H1 (cell line): ENCODE measurements around the gene TMED8. TPM values are rescaled to one million over a fixed set of nuclear protein-coding genes. Genes with fewer than 3 reads are reported as not detected.

Source experiments
- CTCF ChIA-PET: fragments of 300-600 bp; sonication (Branson Sonifier 250); formaldehyde crosslinking; loops from one replicate; lab custom pipeline; 2021; ENCODE audit not compliant: partially characterized antibody; lab: Charles Lee
- POLR2A ChIA-PET: fragments of 300-600 bp; sonication (Branson Sonifier 250); formaldehyde crosslinking; loops from one replicate; lab custom pipeline; 2021; ENCODE audit warnings: inconsistent platforms; ENCODE audit not compliant: partially characterized antibody; lab: Charles Lee
- DNase-seq, 2 experiments: peaks; one replicate each; pipeline versions ENCODE4 v3.0.0 to v3.0.0-alpha.2; 2010 to 2022; ENCODE audit warnings: low spot score in 2 of 2, low read depth in 1 of 2, mixed read lengths in 1 of 2
- FAIRE-seq: peaks from 2 replicates; lab custom pipeline; 2011; peaks lifted over from hg19 to GRCh38; lab: Jason Lieb, UNC
- H2AFZ ChIP-seq: 2 replicates; pipeline ENCODE4 v1.8.1; 2012; ENCODE audit warnings: low read length, inconsistent platforms
- H2AK5ac ChIP-seq: 2 replicates; pipeline ENCODE4 v1.6.1; 2013; ENCODE audit warnings: low read depth, low read length
- H2BK120ac ChIP-seq: replicated peaks from 2 replicates; pipeline ENCODE3; 2013; ENCODE audit warnings: low read depth, low read length, inconsistent platforms
- H2BK12ac ChIP-seq: 2 replicates; pipeline ENCODE4 v1.6.1; 2013; ENCODE audit warnings: low read depth, low read length
- H2BK15ac ChIP-seq: 2 replicates; pipeline ENCODE4 v1.6.1; 2013; ENCODE audit warnings: low read length
- H2BK20ac ChIP-seq: 2 replicates; pipeline ENCODE4 v1.6.1; 2013; ENCODE audit warnings: low read length
- H2BK5ac ChIP-seq: 2 replicates; pipeline ENCODE4 v1.6.1; 2013; ENCODE audit warnings: low read depth, low read length
- H3K14ac ChIP-seq: 2 replicates; pipeline ENCODE4 v1.6.1; 2013; ENCODE audit warnings: inconsistent platforms; ENCODE audit not compliant: insufficient read length
- H3K18ac ChIP-seq: 2 replicates; pipeline ENCODE4 v1.6.1; 2013; ENCODE audit warnings: low read length; ENCODE audit errors: extremely low read depth
- H3K23ac ChIP-seq: 2 replicates; pipeline ENCODE4 v1.6.1; 2013; ENCODE audit warnings: inconsistent platforms; ENCODE audit not compliant: insufficient read length
- H3K23me2 ChIP-seq: 2 replicates; pipeline ENCODE4 v1.6.1; 2013; ENCODE audit warnings: low read depth, low read length
- H3K27ac ChIP-seq: 2 replicates; pipeline ENCODE4 v1.6.1; 2011; ENCODE audit warnings: low read depth, low read length, inconsistent platforms
- H3K27me3 ChIP-seq, 4 experiments: replicated peaks in 1 of 4; 1 replicate in 1 of 4; 2 replicates in 3 of 4; pipeline versions ENCODE4 v1.6.1 to v1.8.1; 2011 to 2013; ENCODE audit warnings: low read length in 3 of 4, mild to moderate bottlenecking in 3 of 4, inconsistent platforms in 2 of 4, mixed read lengths in 2 of 4, moderate library complexity in 1 of 4; ENCODE audit not compliant: control insufficient read depth in 3 of 4, insufficient read depth in 3 of 4; ENCODE audit errors: extremely low read depth in 1 of 4
- H3K36me3 ChIP-seq, 4 experiments: 2 replicates each; pipeline versions ENCODE4 v1.6.1 to v1.8.1; 2011 to 2013; ENCODE audit warnings: mild to moderate bottlenecking in 4 of 4, low read length in 3 of 4, moderate library complexity in 2 of 4, control low read depth in 1 of 4, inconsistent platforms in 1 of 4; ENCODE audit not compliant: insufficient read depth in 4 of 4, control insufficient read depth in 2 of 4
- H3K4ac ChIP-seq: replicated peaks from 2 replicates; pipeline ENCODE3; 2013; ENCODE audit warnings: low read length, low read depth, mixed read lengths, inconsistent platforms; ENCODE audit not compliant: insufficient read length
- H3K4me1 ChIP-seq, 4 experiments: replicated peaks in 1 of 4; 1 replicate in 1 of 4; 2 replicates in 3 of 4; pipeline versions ENCODE4 v1.6.1 to v1.8.1; 2011 to 2013; ENCODE audit warnings: low read length in 3 of 4, inconsistent platforms in 2 of 4, mixed read lengths in 1 of 4; ENCODE audit not compliant: insufficient read depth in 4 of 4, control insufficient read depth in 3 of 4
- H3K4me2 ChIP-seq, 2 experiments: 2 replicates each; pipeline versions ENCODE4 v1.6.1 to v1.8.1; 2011 to 2013; ENCODE audit warnings: low read depth in 2 of 2, low read length in 2 of 2, control low read depth in 1 of 2, inconsistent platforms in 1 of 2, mild to moderate bottlenecking in 1 of 2; ENCODE audit not compliant: insufficient read depth in 1 of 2
- H3K4me3 ChIP-seq, 4 experiments: fragments of 200-600, 300-600 bp in 1 of 4; sonication (generic), shearing (Covaris generic), sonication (Bioruptor Twin) in 1 of 4; 2 replicates each; pipeline versions ENCODE4 v1.5.1 to v1.8.1; 2011 to 2016; ENCODE audit warnings: low read length in 4 of 4, low read depth in 3 of 4, control low read depth in 2 of 4, inconsistent platforms in 2 of 4, mild to moderate bottlenecking in 2 of 4, mixed read lengths in 1 of 4, moderate library complexity in 1 of 4; ENCODE audit not compliant: insufficient read depth in 2 of 4; ENCODE audit errors: extremely low read depth in 1 of 4
- H3K56ac ChIP-seq: replicated peaks from 2 replicates; pipeline ENCODE3; 2013; ENCODE audit warnings: low read depth, mild to moderate bottlenecking, mixed read lengths, low read length, inconsistent platforms; ENCODE audit not compliant: insufficient read length
- H3K79me1 ChIP-seq: 2 replicates; pipeline ENCODE4 v1.6.1; 2013; ENCODE audit warnings: low read depth, low read length, control low read depth
- H3K79me2 ChIP-seq, 2 experiments: 2 replicates each; pipeline versions ENCODE4 v1.6.1 to v1.8.1; 2012 to 2013; ENCODE audit warnings: low read length in 2 of 2, mild to moderate bottlenecking in 2 of 2, inconsistent platforms in 1 of 2; ENCODE audit not compliant: insufficient read depth in 2 of 2, control insufficient read depth in 1 of 2
- H3K9ac ChIP-seq, 4 experiments: replicated peaks in 1 of 4; 1 replicate in 1 of 4; 2 replicates in 3 of 4; pipeline versions ENCODE4 v1.6.1 to v1.8.1; 2011 to 2013; ENCODE audit warnings: low read depth in 3 of 4, low read length in 3 of 4, control low read depth in 2 of 4, mild to moderate bottlenecking in 2 of 4, moderate library complexity in 2 of 4, inconsistent platforms in 1 of 4; ENCODE audit errors: extremely low read depth in 1 of 4
- H3K9me3 ChIP-seq, 2 experiments: 2 replicates each; pipeline versions ENCODE4 v1.6.1 to v1.8.1; 2012 to 2013; ENCODE audit warnings: mild to moderate bottlenecking in 2 of 2, moderate library complexity in 2 of 2, control low read depth in 1 of 2, inconsistent platforms in 1 of 2, low read depth in 1 of 2, low read length in 1 of 2, mixed read lengths in 1 of 2; ENCODE audit not compliant: insufficient read depth in 2 of 2
- H4K20me1 ChIP-seq, 2 experiments: replicated peaks in 1 of 2; 2 replicates each; pipeline versions ENCODE3 to v1.8.1; 2011 to 2013; ENCODE audit warnings: inconsistent platforms in 2 of 2, low read length in 2 of 2, mild to moderate bottlenecking in 1 of 2; ENCODE audit not compliant: insufficient read depth in 2 of 2, control insufficient read depth in 1 of 2
- H4K5ac ChIP-seq: 2 replicates; pipeline ENCODE4 v1.6.1; 2013; ENCODE audit warnings: low read length, low read depth, mixed read lengths, inconsistent platforms; ENCODE audit not compliant: insufficient read length
- H4K8ac ChIP-seq: 2 replicates; pipeline ENCODE4 v1.8.0; 2013; ENCODE audit warnings: mild to moderate bottlenecking, moderate library complexity, low read length, inconsistent platforms; ENCODE audit not compliant: insufficient read depth; ENCODE audit errors: extremely low read depth
- H4K91ac ChIP-seq: replicated peaks from 2 replicates; pipeline ENCODE3; 2013; ENCODE audit warnings: low read length, mixed read lengths, inconsistent platforms; ENCODE audit not compliant: insufficient read length
- BCL11A ChIP-seq, 2 experiments: IDR thresholded peaks; one replicate each; pipeline ENCODE4 v1.6.1; 2011; ENCODE audit warnings: low read depth in 2 of 2, low read length in 2 of 2, mild to moderate bottlenecking in 2 of 2
- CEBPB ChIP-seq: IDR thresholded peaks from 2 replicates; pipeline ENCODE4 v1.6.1; 2012; ENCODE audit warnings: low read depth, low read length
- CHD1 ChIP-seq: IDR thresholded peaks from 2 replicates; pipeline ENCODE4 v1.6.1; 2012; ENCODE audit warnings: low read depth, low read length, improper control_type of control experiment
- HDAC2 ChIP-seq, 2 experiments: fragments of 300-600 bp in 1 of 2; sonication (generic) in 1 of 2; IDR thresholded peaks; 2 replicates each; pipeline ENCODE4 v1.6.1; 2011 to 2012; ENCODE audit warnings: low read depth in 2 of 2, low read length in 2 of 2, mild to moderate bottlenecking in 2 of 2, moderate library complexity in 2 of 2, borderline replicate concordance in 1 of 2, inconsistent platforms in 1 of 2
- JUN ChIP-seq: IDR thresholded peaks from 2 replicates; pipeline ENCODE4 v1.6.1; 2011; ENCODE audit warnings: low read depth, mild to moderate bottlenecking, improper control_type of control experiment, low read length
- JUND ChIP-seq: IDR thresholded peaks from 2 replicates; pipeline ENCODE4 v1.6.1; 2011; ENCODE audit warnings: mild to moderate bottlenecking, improper control_type of control experiment, low read length
- PHF8 ChIP-seq: fragments of 200-600 bp; sonication (generic); conservative IDR thresholded peaks from 2 replicates; pipeline ENCODE4 v1.7.1; 2012; ENCODE audit warnings: low read depth, mild to moderate bottlenecking, inconsistent platforms, low read length, moderate library complexity
- POLR2AphosphoS5 ChIP-seq: IDR thresholded peaks from 2 replicates; pipeline ENCODE4 v1.6.1; 2011; ENCODE audit warnings: low read depth, low read length
- POU5F1 ChIP-seq: IDR thresholded peaks from 2 replicates; pipeline ENCODE4 v1.6.1; 2011; ENCODE audit warnings: low read depth, mild to moderate bottlenecking, low read length, moderate library complexity
- RBBP5 ChIP-seq: IDR thresholded peaks from 2 replicates; pipeline ENCODE4 v1.7.1; 2012; ENCODE audit warnings: low read depth, mild to moderate bottlenecking, inconsistent platforms, low read length, moderate library complexity, borderline replicate concordance
- SP4 ChIP-seq: IDR thresholded peaks from 2 replicates; pipeline ENCODE4 v1.6.1; 2012; ENCODE audit warnings: low read length, inconsistent platforms
- SRF ChIP-seq: IDR thresholded peaks from 2 replicates; pipeline ENCODE4 v1.6.1; 2011; ENCODE audit warnings: mild to moderate bottlenecking, low read depth, low read length, moderate library complexity
- SUZ12 ChIP-seq: fragments of 200-600 bp; sonication (generic); IDR thresholded peaks from 2 replicates; pipeline ENCODE4 v1.6.1; 2012; ENCODE audit warnings: mild to moderate bottlenecking, inconsistent platforms, low read length, moderate library complexity, mixed read lengths
- TEAD4 ChIP-seq: IDR thresholded peaks from 2 replicates; pipeline ENCODE4 v1.6.1; 2012; ENCODE audit warnings: low read depth, low read length, inconsistent platforms, mixed read lengths
- ZNF274 ChIP-seq: IDR thresholded peaks from 2 replicates; pipeline ENCODE4 v1.7.0; 2012; ENCODE audit warnings: low read length, borderline replicate concordance; ENCODE audit errors: extremely low read depth
- WGBS, 2 experiments: shearing (Covaris generic) in 1 of 2; methylation state at CpG; one replicate each; pipeline versions ENCODE4 v1.1.6 to v1.1.7; 2013 to 2015; ENCODE audit warnings: low lambda C conversion rate in 2 of 2, mixed read lengths in 2 of 2, inconsistent platforms in 1 of 2, low coverage in 1 of 2, missing lambda C conversion rate in 1 of 2; ENCODE audit not compliant: insufficient replicate concordance in 2 of 2, insufficient coverage in 1 of 2, insufficient read length in 1 of 2; ENCODE audit errors: extremely low coverage in 1 of 2, missing lambda C conversion rate in 1 of 2; 5-methylcytosine and 5-hydroxymethylcytosine counted together
- polyA plus RNA-seq, 7 experiments: library from polyadenylated mRNA; depleted of rRNA in 3 of 7; stranded (reverse) in 5 of 7; unstranded in 2 of 7; fragments of >200 nt in 5 of 7; fragments of 200-250 nt in 2 of 7; gene quantifications; 1 replicate in 5 of 7; 2 replicates in 1 of 7; 4 replicates in 1 of 7; pipeline versions ENCODE4 v1.2.1 to v1.2.3, GENCODE V29; 2011 to 2013; ENCODE audit warnings: missing spikeins in 2 of 7, mixed read lengths in 2 of 7
- total RNA-seq: library from RNA; stranded (reverse); fragmentation: NEBNext Ultra II Directional; extraction: Animal tissue kit (Norgen Biotek cat#: 25700); gene quantifications from 2 replicates; pipeline ENCODE4 v1.2.1, GENCODE V29; 2021

Gene TMED8
- total and polyA plus RNA-seq, 2 of the 8 experiments (the other 6 are each of a cell fraction or from before 2014, with no cell fraction given): 5.5 to 13.4 TPM

DNA sequence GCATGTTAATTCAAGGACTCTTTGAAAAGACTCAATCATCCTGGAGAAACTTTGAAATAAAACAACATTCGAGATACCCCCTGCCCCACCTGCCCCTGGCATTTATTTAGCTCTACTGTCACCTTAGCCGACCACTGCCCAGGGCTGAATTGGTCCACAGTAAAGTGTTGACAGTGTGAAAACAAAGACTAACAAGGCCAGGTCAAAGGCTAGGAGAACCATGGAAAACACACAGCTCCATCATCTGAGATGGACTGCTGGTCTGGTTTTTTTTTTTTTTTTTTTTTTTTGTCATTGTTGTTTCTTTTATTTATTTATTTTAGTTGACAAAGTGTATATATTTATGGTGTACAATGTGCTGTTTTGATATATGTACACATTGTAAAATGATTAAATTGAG, 30.4 kb downstream of the TMED8 start:
- Histone ChIP-seq H3K27me3 (no peaks in the 10 kb centered on the region), H3K23me2 (no peaks in the 10 kb centered on the region)
- TF ChIP-seq TEAD4 (no peak), SRF (no peak), JUN (no peak), JUND (no peak), SUZ12 (no peak), SP4 (no peak), RBBP5 (no peak), BCL11A (IDR thresholded peaks at IDR 0.05; ENCODE audit: low read depth in 2 of 2, low read length in 2 of 2) (no peak), CHD1 (no peak), ZNF274 (no peak), POLR2AphosphoS5 (no peak), PHF8 (no peak), CEBPB (no peak), HDAC2 (IDR thresholded peaks at IDR 0.05; ENCODE audit: borderline replicate concordance in 1 of 2, low read depth in 2 of 2, low read length in 2 of 2) (no peak), POU5F1 (no peak)
- TF ChIP-seq, all 59 proteins: peak for 0
- Histone ChIP-seq H3K4me1 (peaks cover 2 to 7% (median 5%) of the 10 kb centered on the region in 4 experiments; a peak in 6 of 7 replicates), H2AFZ (no peak overlapping the region), H4K5ac (no peak overlapping the region), H3K4me3 (no peak overlapping the region), H3K79me2 (no peaks in the 10 kb centered on the region), H3K4me2 (no peak overlapping the region), H3K9me3 (no peaks in the 10 kb centered on the region), H3K14ac (no peak overlapping the region), H4K20me1 (no peaks in the 10 kb centered on the region), H2AK5ac (no peak overlapping the region), H3K36me3 (peaks cover 0 to 10% (median 0%) of the 10 kb centered on the region in 4 experiments; a peak in 2 of 8 replicates), H3K9ac (no peak overlapping the region), H3K23ac (no peak overlapping the region), H4K91ac (no peak overlapping the region), H3K18ac (no peak overlapping the region), H2BK12ac (no peak overlapping the region), H3K27ac (no peak overlapping the region), H2BK20ac (no peak overlapping the region), H3K79me1 (no peaks in the 10 kb centered on the region), H4K8ac (no peak overlapping the region), H2BK15ac (no peak overlapping the region), H2BK5ac (no peak overlapping the region), H2BK120ac (no peak overlapping the region), H3K56ac (no peak overlapping the region), H3K4ac (no peak overlapping the region)
- no peak for FAIRE-seq
- CTCF ChIA-PET: interaction anchor here (0.6 to 0.8 kb wide), 2 partner anchors 39 to 95 kb away, joined by 3 read pairs; no protein-coding TSS in a partner anchor
- POLR2A ChIA-PET: interaction anchor here (0.6 to 1.0 kb wide), 2 partner anchors 10 to 11 kb away, joined by 3 to 4 read pairs; no protein-coding TSS in a partner anchor
- WGBS, 2 experiments: 100% methylated on average over 2 of the region's 2 CpGs; no CpG with 5 or more reads in 1 of the 2 experiments
- no peak for DNase-seq
